Hippocampal formation (tissue), 2 donors: ENCODE data around the gene ATP5PB.

Experiments used
- DNase-seq, 2 donors: peaks; one replicate each; lab custom pipeline; 2025; lab: John Stamatoyannopoulos, UW

The ATP5PB gene

DNA sequence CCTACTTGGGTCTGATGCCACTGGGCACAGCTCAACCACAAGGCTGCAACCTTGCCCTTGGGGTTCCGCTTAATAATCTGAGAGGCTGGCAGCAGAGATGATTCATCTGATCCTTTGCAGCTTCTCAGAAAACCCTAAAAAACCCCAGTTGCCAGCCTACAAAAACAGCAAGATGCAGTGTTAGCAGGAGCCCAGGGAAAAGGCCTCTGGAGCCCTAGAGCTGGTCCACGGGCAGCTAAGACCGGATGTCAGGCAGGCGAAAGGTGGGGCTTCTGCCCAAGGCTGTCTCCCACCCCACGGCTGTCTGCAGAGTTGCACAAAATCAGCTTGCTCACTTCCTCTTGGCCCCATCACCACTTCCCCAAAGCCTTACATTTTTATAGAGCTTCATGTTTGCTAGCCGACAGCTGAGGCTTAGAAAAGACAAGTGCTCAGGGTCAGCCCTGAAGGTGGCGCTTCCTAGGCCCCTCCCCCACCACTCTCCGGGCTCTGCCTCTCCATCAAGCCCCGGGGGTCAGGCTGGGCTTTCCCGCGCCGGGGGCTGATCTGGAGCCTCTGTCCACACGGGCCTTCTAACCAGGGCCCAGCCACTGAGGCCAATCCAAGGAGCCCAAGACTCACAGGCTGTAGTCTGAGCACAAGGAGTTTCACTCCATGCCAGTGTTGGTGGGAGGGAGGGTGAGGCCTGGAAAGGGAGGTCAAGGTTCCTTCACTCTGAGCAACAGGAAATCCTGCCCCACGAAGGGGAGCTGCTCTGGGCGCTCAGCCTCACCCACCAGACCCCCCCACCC, 58.3 kb downstream of the ATP5PB start:
- DNase-seq = peak; percentile 29 to 67

GRCh38 chr1:111509997-111510375, 60.7 kb downstream of the ATP5PB start:
- peak in 1 of 2 donors; percentile 44 for DNase-seq

DNA sequence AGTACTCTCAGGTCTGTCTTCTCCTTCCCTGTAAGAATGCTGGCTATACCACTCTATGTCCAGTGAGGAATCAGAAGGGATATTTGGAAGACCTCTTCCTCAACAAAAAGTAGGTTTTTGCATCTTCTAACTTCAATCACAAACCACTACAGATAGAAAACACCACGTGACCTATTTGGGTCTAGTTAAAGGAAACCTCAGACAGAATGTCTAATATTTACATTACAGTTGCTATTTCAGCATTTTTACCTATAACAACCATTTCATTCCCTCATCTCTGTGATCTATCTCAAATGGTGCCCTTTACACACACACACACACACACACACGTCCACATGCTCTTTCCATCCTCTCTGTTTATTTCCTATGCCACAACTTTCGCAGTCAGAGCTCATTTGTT, 62.1 kb downstream of the ATP5PB start:
- no peak for DNase-seq
